ENCODE measurements around the gene AXIN1.
"Not testable (repeated sequence)": the region's sequence is repeated elsewhere in the genome, so short reads cannot be mapped to it uniquely, and the experiment has no call there.

Gene AXIN1

GRCh38 chr16:267562-267961 is 85.0 kb downstream of the AXIN1 start:
- not testable (repeated sequence) for DNase-seq (ENCODE audit: low read depth in 2 of 2)

- DNase-seq (ENCODE audit: low read depth in 2 of 2) = no peak
Measured at GRCh38 chr16:266258-267164, 86.0 kb downstream of the AXIN1 start.

- DNase-seq (ENCODE audit: low read depth in 2 of 2) = no peak
Measured at GRCh38 chr16:265711-266110, 86.8 kb downstream of the AXIN1 start.

- no peak for DNase-seq (ENCODE audit: low read depth in 2 of 2)
Measured at GRCh38 chr16:265002-265529, 87.5 kb downstream of the AXIN1 start.

- no peak for DNase-seq (ENCODE audit: low read depth in 2 of 2)
Measured at GRCh38 chr16:264440-264951, 88.0 kb downstream of the AXIN1 start.

GRCh38 chr16:263944-264343 is 88.6 kb downstream of the AXIN1 start:
- no peak for DNase-seq (ENCODE audit: low read depth in 2 of 2)

- DNase-seq (ENCODE audit: low read depth in 2 of 2) = no peak
Measured at GRCh38 chr16:263182-263774, 89.2 kb downstream of the AXIN1 start.

GRCh38 chr16:262121-262745 is 90.3 kb downstream of the AXIN1 start:
- no peak for DNase-seq (ENCODE audit: low read depth in 2 of 2)

- DNase-seq (ENCODE audit: low read depth in 2 of 2) = no peak
Measured at GRCh38 chr16:261031-261691, 91.4 kb downstream of the AXIN1 start.

- no peak for DNase-seq (ENCODE audit: low read depth in 2 of 2)
Measured at GRCh38 chr16:260326-260725, 92.2 kb downstream of the AXIN1 start.

GRCh38 chr16:259814-260253 is 92.7 kb downstream of the AXIN1 start:
- no peak for DNase-seq (ENCODE audit: low read depth in 2 of 2)

GRCh38 chr16:259226-259625 is 93.3 kb downstream of the AXIN1 start:
- no peak for DNase-seq (ENCODE audit: low read depth in 2 of 2)

GRCh38 chr16:258091-258490 is 94.4 kb downstream of the AXIN1 start:
- not testable (repeated sequence) for DNase-seq (ENCODE audit: low read depth in 2 of 2)

GRCh38 chr16:255183-255582 is 97.3 kb downstream of the AXIN1 start:
- no peak for DNase-seq (ENCODE audit: low read depth in 2 of 2)

GRCh38 chr16:254461-254860 is 98.1 kb downstream of the AXIN1 start:
- DNase-seq (ENCODE audit: low read depth in 2 of 2) = no peak

- no peak for DNase-seq (ENCODE audit: low read depth in 2 of 2)
Measured at GRCh38 chr16:253833-254232, 98.7 kb downstream of the AXIN1 start.

- DNase-seq (ENCODE audit: low read depth in 2 of 2) = no peak
Measured at GRCh38 chr16:252366-253337, 99.9 kb downstream of the AXIN1 start.

- no peak for DNase-seq (ENCODE audit: low read depth in 2 of 2)
Measured at GRCh38 chr16:249431-249830, 103.1 kb downstream of the AXIN1 start.

- no peak for DNase-seq (ENCODE audit: low read depth in 2 of 2)
Measured at GRCh38 chr16:247027-247426, 105.5 kb downstream of the AXIN1 start.

- DNase-seq (ENCODE audit: low read depth in 2 of 2) = no peak
Measured at GRCh38 chr16:245105-245504, 107.4 kb downstream of the AXIN1 start.

- DNase-seq (ENCODE audit: low read depth in 2 of 2) = no peak
Measured at GRCh38 chr16:243348-243747, 109.2 kb downstream of the AXIN1 start.
